SJCRH30 (cell line): ENCODE data around the gene ZNHIT1. TPM values are rescaled to one million over a fixed set of nuclear protein-coding genes. Genes with fewer than 3 reads are reported as not detected.
"Not testable (repeated sequence)": the region's sequence is repeated elsewhere in the genome, so short reads cannot be mapped to it uniquely, and the experiment has no call there.

Source experiments
- DNase-seq, 2 experiments: peaks; one replicate each; pipeline ENCODE4 v3.0.0-alpha.2; 2015 to 2020
- H3K27ac ChIP-seq: fragments of 250-450 bp; sonication (Bioruptor Pico); 2 replicates; pipeline ENCODE4 v1.5.1; 2020; ENCODE audit warnings: mild to moderate bottlenecking, moderate library complexity
- H3K27me3 ChIP-seq: fragments of 250-450 bp; sonication (Bioruptor Pico); 2 replicates; pipeline ENCODE4 v1.5.1; 2020; ENCODE audit warnings: mild to moderate bottlenecking, moderate library complexity
- H3K36me3 ChIP-seq: fragments of 250-450 bp; sonication (Bioruptor Pico); 2 replicates; pipeline ENCODE4 v1.5.1; 2020; ENCODE audit warnings: mild to moderate bottlenecking, moderate library complexity
- H3K4me1 ChIP-seq: fragments of 250-450 bp; sonication (Bioruptor Pico); 2 replicates; pipeline ENCODE4 v1.5.1; 2020; ENCODE audit warnings: mild to moderate bottlenecking, moderate library complexity
- H3K4me3 ChIP-seq: fragments of 250-450 bp; sonication (Bioruptor Pico); 2 replicates; pipeline ENCODE4 v1.5.1; 2020; ENCODE audit warnings: mild to moderate bottlenecking, moderate library complexity
- H3K9me3 ChIP-seq: fragments of 250-450 bp; sonication (Bioruptor Pico); replicated peaks from 2 replicates; pipeline ENCODE4 v1.5.1; 2020; ENCODE audit warnings: mild to moderate bottlenecking, moderate library complexity
- total RNA-seq: library from RNA; depleted of rRNA; stranded (reverse); fragments of >200 nt; shearing (Covaris generic); gene quantifications from 2 replicates; pipeline ENCODE4 v1.2.3, GENCODE V29; 2014; rRNA removed

Gene ZNHIT1
- total RNA-seq, 1 experiment from 2014 or later, result 67.0 TPM

GRCh38 chr7:101258243-101258731, 40.3 kb downstream of the ZNHIT1 start:
- peaks cover 7% of the 10 kb centered on the region for H3K27me3 ChIP-seq
- no peaks in the 10 kb centered on the region for H3K4me1 ChIP-seq
- no peak overlapping the region for H3K27ac ChIP-seq
- H3K4me3 ChIP-seq, result no peak overlapping the region
- no peaks in the 10 kb centered on the region for H3K36me3 ChIP-seq
- no peaks in the 10 kb centered on the region for H3K9me3 ChIP-seq
- no peak for DNase-seq

GRCh38 chr7:101264102-101264706, 46.2 kb downstream of the ZNHIT1 start:
- not testable (repeated sequence) for H3K27me3 ChIP-seq, H3K4me3 ChIP-seq, H3K36me3 ChIP-seq, H3K9me3 ChIP-seq, H3K27ac ChIP-seq, DNase-seq, H3K4me1 ChIP-seq

- Histone ChIP-seq H3K9me3 (no peaks in the 10 kb centered on the region), H3K4me3 (no peak overlapping the region), H3K27me3 (peaks cover 2% of the 10 kb centered on the region; the same call in 1 of the 2 replicates), H3K36me3 (no peaks in the 10 kb centered on the region), H3K27ac (no peak overlapping the region), H3K4me1 (no peaks in the 10 kb centered on the region)
- DNase-seq, result no peak
These were observed 47.9 kb downstream of the ZNHIT1 start for GRCh38 chr7:101265622-101266516.

- Histone ChIP-seq H3K9me3 (no peaks in the 10 kb centered on the region), H3K27me3 (peaks cover 2% of the 10 kb centered on the region; the same call in 1 of the 2 replicates), H3K36me3 (no peaks in the 10 kb centered on the region), H3K27ac (no peak overlapping the region), H3K4me3 (no peak overlapping the region), H3K4me1 (no peaks in the 10 kb centered on the region)
- DNase-seq, result no peak
These were observed 51.7 kb downstream of the ZNHIT1 start for GRCh38 chr7:101269664-101270063.

GRCh38 chr7:101271021-101271420, 53.1 kb downstream of the ZNHIT1 start:
- H3K27ac ChIP-seq, result no peak overlapping the region
- H3K4me3 ChIP-seq, result no peak overlapping the region
- no peaks in the 10 kb centered on the region for H3K36me3 ChIP-seq
- no peaks in the 10 kb centered on the region for H3K9me3 ChIP-seq
- H3K4me1 ChIP-seq, result no peaks in the 10 kb centered on the region
- H3K27me3 ChIP-seq, result peaks cover 4% of the 10 kb centered on the region; the same call in 1 of the 2 replicates
- DNase-seq, result no peak

GRCh38 chr7:101273206-101273605, 55.2 kb downstream of the ZNHIT1 start:
- DNase-seq, result no peak
- Histone ChIP-seq H3K36me3 (no peaks in the 10 kb centered on the region), H3K4me3 (no peak overlapping the region), H3K4me1 (no peaks in the 10 kb centered on the region), H3K27ac (no peak overlapping the region), H3K27me3 (peaks cover 11% of the 10 kb centered on the region; the same call in 1 of the 2 replicates), H3K9me3 (no peaks in the 10 kb centered on the region)

Other genes with a start within 250 kb of the ZNHIT1 start
- 1.2 and 2.1 TPM in 2 replicates for gene MUC12, start 248.6 kb upstream of the ZNHIT1 start, total RNA-seq
- gene MUC17, start 198.1 kb upstream of the ZNHIT1 start, total RNA-seq, result not detected in 2 replicates
- gene TRIM56, start 132.7 kb upstream of the ZNHIT1 start, total RNA-seq, result 6.7 and 8.3 TPM in 2 replicates
- gene SERPINE1, start 91.1 kb upstream of the ZNHIT1 start, total RNA-seq, result 1.2 and 1.7 TPM in 2 replicates
- 89.2 and 98.3 TPM in 2 replicates for gene AP1S1, start 63.7 kb upstream of the ZNHIT1 start, total RNA-seq
- gene VGF, start 52.6 kb upstream of the ZNHIT1 start, total RNA-seq, result 0.10 and 0.18 TPM in 2 replicates
- gene NAT16, start 37.9 kb upstream of the ZNHIT1 start, total RNA-seq, result not detected in 2 replicates
- gene MOGAT3, start 17.1 kb upstream of the ZNHIT1 start, total RNA-seq, result not detected in 2 replicates
- 53.0 and 59.7 TPM in 2 replicates for gene PLOD3, start 584 bp upstream of the ZNHIT1 start, total RNA-seq
- gene CLDN15, start 19.6 kb downstream of the ZNHIT1 start, total RNA-seq, result 4.3 and 6.4 TPM in 2 replicates
- 64.1 and 91.2 TPM in 2 replicates for gene FIS1, start 26.9 kb downstream of the ZNHIT1 start, total RNA-seq
- 29.6 and 33.8 TPM in 2 replicates for gene IFT22, start 103.6 kb downstream of the ZNHIT1 start, total RNA-seq
- gene COL26A1, start 144.7 kb downstream of the ZNHIT1 start, total RNA-seq, result 0.05 and 0.10 TPM in 2 replicates